GF-D8 (cell line): ENCODE measurements around the gene UAP1L1.

Source experiments
- DNase-seq: peaks from one replicate; lab custom pipeline; 2025; lab: John Stamatoyannopoulos, UW

The UAP1L1 gene

DNA sequence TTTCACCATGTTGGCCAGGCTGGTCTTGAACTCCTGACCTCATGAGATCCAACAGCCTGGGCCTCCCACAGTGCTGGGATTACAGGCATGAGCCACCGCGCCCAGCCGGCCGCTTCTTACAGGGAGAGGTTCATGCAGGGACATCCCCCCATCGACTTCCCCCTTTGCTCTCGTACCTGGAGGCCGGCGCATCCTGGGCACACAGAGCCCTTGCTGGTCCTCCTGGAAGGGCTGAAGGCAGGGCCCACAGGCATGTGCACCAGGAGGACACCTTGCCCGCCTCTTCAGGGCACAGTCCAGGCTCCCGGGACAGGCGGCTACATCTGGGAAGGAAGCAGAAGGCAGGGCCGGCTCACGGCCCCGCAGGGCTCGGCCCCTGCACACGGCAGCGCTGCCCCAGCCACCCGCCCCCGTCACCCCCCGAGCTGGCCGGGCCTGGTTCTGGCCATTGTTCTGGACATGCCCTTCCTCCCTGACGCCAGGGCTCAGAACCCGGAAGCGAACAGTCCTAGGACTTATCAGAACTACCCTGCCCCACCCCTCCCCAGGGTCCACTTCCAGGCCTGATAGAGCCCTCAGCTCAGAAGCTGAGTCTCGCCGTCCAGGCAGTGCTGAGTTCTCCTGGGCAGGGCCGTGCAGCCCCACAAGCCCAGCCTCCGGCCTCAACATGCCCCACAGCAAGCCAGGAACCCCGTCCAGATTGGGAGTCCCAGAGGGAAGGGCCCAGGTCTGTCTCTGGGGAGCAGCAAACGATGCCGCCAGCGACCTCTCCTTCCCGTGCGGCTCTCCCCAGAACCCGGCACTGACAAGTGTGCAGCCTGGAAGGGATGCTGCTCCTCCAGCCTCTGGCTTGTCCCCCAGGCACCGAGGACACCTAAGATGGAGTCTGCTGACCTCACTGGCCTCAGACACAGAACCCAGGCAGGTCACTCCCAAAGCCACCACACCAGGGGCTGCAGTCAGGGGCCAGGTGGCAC, 34.3 kb upstream of the UAP1L1 start:
- DNase-seq: no peak

DNA sequence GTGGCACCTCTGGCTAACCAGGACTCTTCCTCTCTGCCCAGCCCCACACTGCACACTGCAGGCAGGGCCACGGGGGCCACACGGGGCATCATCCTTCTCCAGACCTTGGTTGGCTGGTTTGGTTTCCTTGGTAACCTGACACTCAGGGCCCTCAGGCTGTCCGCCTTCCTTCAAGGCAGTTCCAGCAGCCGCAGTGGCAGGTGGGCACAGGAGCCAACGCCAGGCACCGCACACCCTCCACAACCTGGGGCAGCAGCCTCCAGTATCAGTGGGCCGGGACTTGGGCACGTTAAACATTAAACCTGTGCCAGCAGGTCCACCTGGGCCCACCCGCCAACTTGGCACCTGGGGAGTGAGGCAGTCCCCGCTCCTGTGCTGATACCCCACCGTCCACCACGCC, 33.3 kb upstream of the UAP1L1 start:
- no peak for DNase-seq

DNA sequence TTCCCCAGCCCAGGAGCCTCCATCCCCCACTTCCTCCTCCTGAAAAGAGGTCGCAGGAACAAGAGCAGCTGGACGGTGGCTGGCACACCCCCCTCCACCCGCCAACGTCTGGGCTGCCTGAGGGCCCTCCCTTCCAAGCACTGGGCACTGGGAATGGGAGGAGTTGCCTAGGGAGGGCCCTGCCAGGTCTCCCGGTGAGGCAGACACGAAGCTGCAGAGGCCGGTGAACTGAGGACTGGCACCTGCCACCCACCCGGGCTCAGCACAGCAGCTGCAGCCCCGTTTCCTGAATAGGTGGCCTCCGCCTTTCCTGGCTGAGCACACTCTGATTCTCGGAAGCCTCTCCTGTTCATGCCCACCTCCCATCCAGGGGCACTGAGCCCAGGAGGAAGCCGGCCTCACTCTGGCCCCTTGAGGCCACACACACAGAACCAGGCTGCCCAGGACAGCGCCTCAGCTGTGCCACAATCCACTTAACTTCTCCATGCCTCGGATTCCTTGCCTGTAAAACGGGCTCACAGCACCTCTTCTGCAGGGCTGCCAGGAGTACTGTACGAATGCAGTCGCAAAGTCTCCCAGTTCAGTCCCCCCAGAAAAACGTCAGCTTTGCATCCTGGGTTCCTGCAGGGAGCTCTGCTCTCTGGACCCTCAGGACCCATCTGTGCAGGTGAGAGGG, 32.7 kb upstream of the UAP1L1 start:
- DNase-seq: no peak

DNA sequence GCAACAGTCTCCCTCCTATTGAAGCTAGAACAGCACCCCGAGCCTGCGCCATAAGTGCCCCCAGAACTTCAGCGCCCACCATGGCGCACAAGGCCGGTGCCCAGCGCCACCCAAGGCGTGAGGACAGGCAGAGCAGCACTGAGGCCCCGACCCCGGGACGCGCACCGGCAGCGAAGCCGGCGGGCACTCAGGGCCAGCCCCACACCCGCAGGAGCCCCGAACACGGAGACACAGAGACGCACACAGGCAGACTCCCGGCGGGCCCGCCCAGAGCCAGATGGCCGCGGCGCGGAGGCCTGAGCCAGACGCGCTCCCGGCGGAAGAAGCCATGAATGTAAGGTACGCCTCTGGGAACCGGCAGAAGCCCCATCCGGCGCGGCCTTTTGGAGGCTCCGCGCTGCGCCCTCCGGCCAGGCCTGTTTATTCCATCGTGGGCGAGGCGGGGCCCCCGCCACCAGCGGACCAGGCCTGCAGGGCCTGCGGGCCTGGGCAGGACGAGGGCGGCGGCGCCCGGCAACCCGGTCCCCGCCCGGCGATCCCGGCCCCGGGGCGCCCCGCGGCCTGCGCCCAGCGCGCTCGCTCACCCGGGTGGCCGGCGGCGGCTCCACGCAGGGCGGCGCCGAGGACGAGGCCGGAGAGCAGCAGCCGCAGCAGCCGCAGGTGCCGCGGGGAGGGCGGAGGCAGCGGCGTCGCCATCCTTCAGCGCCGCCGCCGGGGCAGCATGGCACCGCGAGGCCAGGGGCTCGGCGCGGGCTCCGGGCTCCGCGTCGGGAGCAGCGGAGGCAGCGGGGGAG, 31.8 kb upstream of the UAP1L1 start:
- DNase-seq: no peak

DNA sequence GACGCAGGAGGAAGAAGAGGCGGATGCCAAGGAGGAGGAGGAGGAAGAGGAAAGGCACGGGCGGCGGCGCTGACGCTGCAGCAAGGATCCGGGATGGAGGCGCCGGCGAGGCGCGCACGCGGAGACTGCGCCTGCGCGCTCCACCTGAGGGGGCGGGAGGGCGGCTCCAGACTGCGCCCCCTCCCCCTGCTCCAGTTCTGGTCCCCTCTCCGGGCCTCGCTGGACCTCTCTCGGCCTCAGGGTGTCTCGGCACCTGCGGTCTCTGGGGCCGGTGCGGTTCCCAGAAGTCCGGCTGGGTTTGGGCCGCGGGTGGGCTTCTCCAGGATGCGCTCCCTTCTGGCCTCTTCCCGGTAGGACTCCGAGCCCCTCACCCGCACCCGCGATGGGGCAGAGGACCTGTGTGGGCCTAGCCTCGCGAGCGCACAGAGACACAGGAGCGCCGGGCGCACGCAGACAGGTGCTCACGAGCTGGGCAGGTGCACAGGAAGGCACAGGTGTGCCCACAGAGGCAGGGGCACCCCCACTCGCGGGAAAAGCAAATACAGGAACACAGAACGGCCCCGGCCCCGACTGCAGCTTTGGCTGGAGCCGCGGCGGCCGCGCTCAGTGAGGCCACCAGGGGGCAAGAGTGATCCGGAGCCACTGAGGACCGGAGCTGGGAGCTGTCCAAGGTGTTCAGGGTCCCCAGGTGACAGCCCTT, 31.1 kb upstream of the UAP1L1 start, which contains the start of gene NPDC1:
Gene NPDC1 (minus strand): TSS at position 90 of the 700 bp plus-strand sequence. CDS start 188 bp downstream, outside the sequence.
- peak; percentile 28 for DNase-seq

DNA sequence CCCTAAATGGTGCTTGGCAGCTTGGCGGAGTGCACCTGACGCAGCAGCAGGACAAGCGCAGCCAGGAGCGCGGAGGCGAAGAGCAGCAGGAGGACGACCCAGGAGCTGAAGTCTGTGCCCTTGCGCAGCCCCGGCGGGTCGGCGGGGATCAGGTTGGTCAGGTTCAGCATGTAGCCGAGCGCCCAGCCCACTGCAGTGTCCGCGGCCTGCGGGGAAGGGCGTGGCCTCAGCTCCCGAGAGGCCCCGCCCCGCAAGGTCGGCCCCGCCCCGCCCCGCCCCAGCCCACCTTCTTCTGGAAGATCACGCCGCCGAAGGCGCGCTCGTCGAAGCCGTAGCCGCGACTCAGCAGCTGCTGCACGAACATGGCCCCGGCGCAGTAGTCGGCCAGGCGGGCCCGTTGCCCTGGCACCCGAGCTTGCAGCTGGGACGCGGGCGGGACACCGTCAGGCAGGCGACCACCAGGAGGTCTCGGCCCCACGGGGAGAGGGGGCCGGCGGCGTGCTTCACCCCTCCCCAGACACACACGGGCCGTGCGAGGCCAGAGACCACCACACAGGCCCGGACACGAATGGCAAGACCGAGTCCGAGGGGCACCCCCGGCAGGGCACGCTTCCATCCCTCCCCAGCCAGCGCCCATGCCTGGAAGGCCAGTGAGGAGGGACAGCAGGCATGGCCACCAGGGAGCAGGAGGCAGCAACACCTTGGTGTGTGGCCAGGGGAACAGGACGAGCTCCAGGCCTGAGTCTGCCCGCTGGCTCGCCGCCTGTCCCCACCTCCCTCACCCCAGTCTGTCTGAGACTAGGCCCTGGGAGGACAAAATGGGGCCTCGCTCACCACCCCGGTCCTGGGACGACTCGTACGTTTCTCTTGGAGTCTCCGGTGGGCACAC, 28.4 kb upstream of the UAP1L1 start:
- no peak for DNase-seq

DNA sequence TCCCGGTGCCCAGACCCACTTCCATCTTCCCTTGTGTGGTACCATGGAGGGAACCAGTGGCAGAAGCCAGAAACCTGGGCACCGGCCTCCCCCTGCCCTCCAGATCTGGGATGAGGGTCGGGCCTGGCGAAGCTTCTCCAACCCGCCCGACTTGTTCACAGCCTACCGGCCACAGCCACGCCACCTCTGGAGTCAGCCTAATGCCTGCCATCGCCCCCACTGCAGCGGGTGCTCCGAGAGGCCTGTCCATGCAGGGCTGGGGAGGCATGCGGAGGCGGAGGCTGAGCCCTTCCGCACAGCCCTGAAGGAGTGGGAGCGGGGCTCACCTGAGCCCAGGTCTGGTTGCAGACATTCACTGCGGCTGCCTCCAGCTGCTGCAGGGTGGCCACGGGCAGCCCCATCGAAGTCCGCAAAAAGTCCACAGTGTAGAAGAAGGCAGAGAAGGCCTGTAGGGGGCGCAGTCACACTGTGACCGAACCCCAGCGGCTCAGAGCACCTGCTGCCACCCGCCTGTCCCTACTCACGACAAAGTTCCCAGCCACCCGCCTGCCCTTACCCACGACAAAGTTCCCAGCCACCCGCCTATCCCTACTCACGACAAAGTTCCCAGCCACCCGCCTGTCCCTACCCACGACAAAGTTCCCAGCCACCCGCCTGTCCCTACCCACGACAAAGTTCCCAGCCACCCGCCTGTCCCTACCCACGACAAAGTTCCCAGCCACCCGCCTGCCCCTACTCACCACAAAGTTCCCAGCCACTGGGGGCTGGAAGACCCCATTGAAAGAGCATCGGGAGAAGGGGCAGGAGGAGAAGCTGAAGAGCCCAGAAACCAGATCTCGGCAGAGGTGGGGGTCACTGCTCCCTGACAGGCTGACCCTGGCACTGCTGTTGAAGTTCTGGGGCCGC, 27.5 kb upstream of the UAP1L1 start:
- no peak for DNase-seq

DNA sequence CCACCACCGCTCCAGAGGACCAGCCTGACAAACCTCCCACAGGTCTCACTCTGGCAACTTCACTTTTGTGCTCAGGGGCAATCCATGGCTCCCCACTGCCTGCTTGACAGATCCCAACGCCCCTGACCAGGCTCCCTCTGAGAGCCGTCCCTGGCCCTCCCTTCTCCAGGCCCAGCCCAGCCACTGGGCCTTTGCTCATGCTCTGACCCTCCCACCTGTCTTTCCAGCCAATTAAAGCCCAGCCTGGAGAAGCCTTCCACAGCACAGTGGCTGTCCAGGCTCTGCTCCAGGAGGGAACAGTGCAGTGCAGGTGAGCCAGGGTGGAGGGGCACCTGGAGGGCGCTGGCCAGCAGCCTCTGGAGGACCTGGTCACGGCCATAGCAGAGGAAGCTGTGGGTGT, 26.7 kb upstream of the UAP1L1 start:
- DNase-seq: no peak

DNA sequence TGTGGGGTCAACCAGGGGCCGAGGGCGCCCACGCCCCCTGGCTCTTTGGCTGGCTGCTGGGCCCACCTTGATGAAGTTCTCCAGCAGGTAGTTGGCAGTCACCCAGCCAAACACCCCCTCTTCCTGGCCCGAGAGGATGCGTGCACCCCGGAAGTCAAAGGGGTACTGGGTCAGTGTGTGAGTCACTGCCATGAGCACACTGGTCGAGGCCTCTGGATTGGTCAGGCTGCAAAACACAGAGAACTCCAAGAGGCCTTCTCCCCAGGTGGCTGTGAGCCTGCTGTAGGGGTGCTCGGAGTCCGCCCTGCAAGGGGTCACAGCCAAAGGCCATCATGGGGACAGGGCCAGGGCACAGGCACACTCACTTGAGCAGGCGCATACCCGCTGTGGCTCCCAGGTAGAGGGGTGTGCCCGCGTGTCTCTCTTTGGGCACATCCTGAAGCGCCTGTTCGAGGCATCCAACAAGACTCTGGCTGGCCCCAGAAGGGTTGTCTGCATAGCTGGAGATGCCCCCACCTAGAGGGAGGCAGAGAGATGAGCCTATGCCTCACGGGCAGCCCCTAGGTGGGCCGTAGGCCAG, 26.1 kb upstream of the UAP1L1 start:
- no peak for DNase-seq

DNA sequence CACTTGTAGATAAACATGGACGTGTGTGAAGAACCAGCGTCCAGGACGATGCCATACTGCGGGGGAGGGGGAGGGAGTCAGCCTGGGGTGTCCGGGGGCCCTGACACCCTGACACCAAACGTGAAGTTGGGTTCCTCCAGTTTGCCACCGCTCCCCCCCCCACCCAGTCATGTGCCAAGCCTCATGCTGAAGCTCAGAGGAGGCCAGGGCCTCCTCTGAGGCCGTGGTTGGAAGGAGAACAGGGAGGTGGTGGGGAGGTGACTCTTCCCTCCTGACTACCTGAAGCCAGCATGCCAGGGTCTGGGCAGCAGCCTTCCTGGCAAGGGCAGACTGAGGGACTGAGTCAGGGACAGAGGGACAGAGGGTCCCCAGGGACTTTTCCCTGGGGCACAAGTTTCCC, 25.0 kb upstream of the UAP1L1 start:
- DNase-seq: no peak

DNA sequence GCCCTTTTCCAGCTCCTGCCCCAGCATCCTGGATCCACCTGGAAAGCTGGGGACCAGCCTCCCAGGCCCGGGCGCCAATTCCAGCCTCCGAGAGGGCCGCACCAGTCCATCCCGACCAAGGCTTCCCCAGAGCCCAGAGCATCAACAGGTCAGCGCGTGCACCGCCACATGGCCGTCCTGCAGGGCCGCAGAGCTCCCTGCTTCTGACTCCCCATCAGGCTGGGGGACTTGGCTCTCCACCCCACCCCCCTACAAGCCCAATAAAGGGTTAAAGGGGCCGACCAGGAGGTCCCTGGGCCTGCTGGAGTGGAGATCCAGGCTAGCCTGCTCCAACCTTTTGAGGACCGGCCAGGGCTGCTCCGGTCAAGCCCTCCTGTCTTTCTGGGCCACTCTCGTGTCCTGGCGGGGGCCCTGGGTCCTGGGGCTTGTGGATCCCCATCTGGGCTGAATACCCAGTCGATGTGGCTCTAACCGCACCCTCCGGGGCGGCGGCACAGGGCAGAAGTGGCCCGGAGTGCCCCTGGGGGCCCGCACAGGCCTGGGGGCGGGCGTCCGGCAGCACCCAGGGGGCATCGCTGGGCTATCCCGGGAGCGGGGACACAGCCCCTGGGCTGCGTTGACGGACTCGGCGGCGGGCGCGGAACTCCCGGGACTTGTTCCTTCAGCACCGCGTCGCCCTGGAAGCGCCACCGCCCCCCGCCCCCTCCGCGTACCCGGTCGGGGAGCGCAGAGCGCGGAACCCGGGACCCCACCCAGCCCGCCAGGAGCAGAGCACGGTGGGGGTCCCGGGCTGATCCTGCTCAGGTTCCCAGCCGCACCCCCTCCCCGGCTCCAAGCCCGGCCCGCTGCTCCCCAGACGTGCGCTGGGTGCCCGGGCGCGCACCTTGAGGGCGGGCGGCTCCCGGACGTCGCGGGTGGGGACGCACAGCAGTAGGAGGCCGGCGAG, 24.0 kb upstream of the UAP1L1 start:
- no peak for DNase-seq

DNA sequence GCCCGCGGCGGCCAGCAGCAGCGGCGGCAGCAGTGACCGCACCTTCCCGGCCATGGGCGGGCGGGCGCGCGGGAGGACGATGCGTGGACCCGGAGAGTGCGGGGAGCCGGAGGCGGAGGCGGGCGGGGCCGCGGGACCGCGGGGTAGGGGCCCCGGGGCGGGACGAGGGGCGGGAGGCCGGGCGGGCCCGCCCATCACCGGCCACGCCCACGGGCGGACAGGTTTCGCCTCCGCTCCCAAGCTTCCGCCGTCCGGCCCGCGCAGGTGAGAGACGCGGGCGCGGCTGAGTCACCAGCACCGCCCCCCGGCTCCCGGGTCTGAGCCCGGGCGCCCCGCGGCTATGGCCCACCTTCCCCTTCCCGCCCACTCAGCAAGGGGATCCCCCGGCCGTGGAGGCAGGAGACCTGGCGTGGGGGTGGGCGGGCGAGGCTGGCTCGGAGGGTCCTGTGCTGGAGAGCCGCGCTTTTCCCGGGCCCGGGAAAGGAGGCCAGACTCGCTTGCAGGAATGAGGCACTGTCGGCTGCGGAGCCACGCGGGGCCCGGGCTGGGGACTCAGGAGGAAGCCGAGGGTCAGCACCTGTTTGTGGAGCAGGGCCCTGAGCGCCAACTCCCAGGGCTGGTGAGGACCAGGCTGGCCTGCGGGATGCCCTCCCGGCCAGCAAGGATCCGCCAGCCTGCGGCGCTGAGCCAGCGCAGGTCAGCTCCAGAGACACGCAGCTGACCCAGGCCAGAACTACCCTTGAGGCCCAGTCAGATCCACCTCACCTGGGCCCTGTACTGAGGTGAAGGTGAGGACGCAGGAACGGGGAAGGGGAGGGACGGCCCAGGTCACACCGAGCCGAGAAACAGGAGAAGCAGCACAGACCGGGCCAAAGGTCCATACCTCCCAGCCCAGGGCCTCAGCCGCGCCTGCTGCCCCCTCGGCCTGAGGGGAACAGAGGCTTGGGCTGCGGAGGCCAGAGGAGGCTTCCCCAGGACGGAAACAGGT, 23.1 kb upstream of the UAP1L1 start, which contains the start of gene ENTPD2:
Gene ENTPD2 (minus strand): TSS at position 118 of the 988 bp plus-strand sequence. CDS start 64 bp downstream, at position 54.
- no peak for DNase-seq

DNA sequence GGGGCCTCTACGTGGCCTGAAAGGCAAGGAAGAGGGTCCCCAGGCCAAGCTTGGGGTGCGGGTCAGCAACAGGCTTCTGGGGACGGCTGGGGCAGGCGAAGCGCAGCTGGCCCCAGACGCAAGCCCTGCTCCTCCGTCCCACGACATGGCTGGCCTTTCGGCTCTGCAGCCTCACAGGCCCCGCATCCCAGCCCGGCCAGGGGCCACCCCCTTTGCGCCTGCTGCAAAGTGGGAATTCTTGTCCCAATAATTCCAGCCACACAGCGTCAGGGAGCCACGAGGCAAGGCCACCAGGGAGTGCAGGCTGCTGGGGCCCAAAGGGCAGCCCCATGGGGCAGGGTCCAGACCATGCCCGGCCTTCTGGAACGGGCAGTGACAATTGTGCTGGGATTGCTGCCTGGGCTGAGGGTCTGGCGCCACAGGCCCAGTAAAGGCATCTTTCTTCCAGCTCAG, 22.4 kb upstream of the UAP1L1 start:
- DNase-seq: no peak

DNA sequence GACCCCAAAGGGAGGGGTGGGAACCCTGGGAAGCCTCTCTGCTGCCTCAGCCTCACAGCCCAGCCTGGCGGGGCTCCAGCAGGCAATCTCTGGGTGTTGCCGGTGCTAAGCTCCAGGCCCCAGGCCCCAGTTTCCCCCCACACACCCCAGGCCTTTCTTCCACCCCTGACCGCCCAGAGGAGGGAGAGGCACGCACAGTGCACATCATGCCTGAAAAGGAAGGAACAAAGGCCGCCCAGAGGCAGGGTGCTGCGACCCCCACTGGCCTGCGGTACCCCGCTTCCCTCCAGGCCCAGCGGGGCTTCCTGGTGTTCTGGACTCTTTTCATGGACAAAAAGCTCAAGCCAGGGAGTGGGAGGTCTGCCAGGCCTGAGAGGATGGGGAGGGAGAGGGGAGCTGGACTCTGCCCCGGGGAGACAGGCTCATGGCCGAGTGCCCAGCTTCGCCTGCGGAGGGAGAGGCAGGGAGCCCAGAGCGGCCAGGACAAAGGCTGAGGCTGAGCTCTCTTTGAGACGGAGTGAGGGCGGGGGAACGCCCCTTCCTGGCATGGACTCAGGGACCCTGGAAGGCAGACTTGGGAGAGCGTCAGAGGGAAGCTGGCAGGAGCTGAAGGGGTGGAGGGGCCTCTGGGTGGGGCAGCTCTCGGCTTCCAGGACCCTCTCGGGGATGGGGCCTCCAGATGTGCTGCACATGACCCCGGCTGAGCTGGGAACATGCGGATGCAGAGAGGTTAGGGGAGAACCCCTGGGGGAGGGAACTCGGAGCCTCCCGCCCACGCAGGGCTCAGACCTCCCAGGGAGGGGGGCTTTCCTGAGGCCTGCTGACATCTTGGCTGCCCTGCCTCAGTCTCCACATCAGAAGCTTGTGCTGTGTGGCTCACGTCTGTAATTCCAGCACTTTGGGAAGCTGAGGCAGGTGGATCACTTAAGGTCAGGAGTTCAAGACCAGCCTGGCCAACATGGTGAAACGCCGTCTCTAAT, 21.6 kb upstream of the UAP1L1 start:
- no peak for DNase-seq

DNA sequence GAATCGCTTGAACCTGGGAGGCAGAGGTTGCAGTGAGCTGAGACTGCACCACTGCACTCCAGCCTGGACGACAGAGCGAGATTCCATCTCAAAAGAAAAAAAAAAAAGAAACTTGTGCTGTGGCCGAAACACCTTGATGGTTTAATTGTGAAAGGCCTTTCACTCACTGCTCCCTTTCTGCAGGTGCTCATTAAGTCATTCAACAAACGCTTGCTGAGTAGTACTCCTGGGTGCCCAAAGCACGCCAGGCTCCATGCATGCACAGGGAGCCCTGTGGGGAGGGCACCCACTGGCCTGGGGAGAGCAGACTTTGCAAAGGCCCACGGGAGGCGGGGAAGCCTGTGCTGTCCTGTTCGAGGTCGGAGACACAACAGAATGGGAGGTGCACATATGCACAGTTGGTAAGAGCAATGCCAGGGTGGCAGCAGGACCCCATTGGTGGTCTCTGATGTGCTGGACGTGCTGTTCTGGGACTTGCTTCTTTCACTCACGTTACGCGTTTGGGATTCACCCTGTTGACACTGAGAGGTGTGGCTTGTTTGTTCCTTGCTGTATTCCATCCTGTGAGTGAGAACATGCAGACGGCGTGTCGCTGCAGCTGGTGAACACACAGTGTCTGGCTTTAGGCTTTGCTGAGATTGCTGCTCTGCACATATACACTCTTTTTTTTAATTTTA, 20.4 kb upstream of the UAP1L1 start:
- DNase-seq: no peak
